Erythroblast (primary cell): ENCODE results near the gene ARMC7.

Source experiments
- GATA1 ChIP-seq: IDR thresholded peaks from 2 replicates; pipeline ENCODE4 v1.6.1; 2011; ENCODE audit warnings: low read depth, mild to moderate bottlenecking, control low read depth, low read length, moderate library complexity
- POLR2A ChIP-seq: IDR thresholded peaks from 2 replicates; pipeline ENCODE4 v1.6.1; 2011; ENCODE audit warnings: mild to moderate bottlenecking, low read length

GRCh38 chr17:75096082-75096625 is 13.6 kb upstream of the ARMC7 start:
- TF ChIP-seq POLR2A (peak; percentile 31), GATA1 (no peak)
